Epithelial cell of umbilical artery (primary cell): ENCODE data around the gene DNAJB14. TPM values are rescaled to one million over a fixed set of nuclear protein-coding genes. Genes with fewer than 3 reads are reported as not detected.

Experiments
- total RNA-seq: library from RNA; depleted of rRNA; stranded (reverse); fragments of >200 nt; gene quantifications from 2 replicates; pipeline ENCODE4 v1.2.3, GENCODE V29; 2014

DNAJB14 gene
- total RNA-seq = 34.8 and 54.3 TPM in 2 replicates

GRCh38 chr4:99946356-99947189 lies at the start of gene DNAJB14:
DNAJB14 (minus strand) TSS chr4:99946618; CDS start chr4:99946571, 47 bp downstream.

GRCh38 chr4:99949999-99950912 lies 3.8 kb upstream of the DNAJB14 start, which contains the start of gene H2AZ1:
H2AZ1 (minus strand) TSS chr4:99950275; CDS start chr4:99950170, 105 bp downstream.

GRCh38 chr4:99894161-99894997 lies 52.0 kb downstream of the DNAJB14 start, which contains the start of gene LAMTOR3:
LAMTOR3 (minus strand) TSS chr4:99894427; CDS start chr4:99893963, 464 bp downstream.

Other genes starting within 250 kb of the DNAJB14 start
- gene DAPP1, start 129.8 kb downstream of the DNAJB14 start, total RNA-seq = not detected in 2 replicates
- 30.5 and 49.4 TPM in 2 replicates for gene LAMTOR3, start 52.2 kb downstream of the DNAJB14 start, total RNA-seq
- 938 and 1,106 TPM in 2 replicates for gene H2AZ1, start 3.7 kb upstream of the DNAJB14 start, total RNA-seq
- gene DDIT4L, start 243.8 kb upstream of the DNAJB14 start, total RNA-seq = 2.9 and 5.3 TPM in 2 replicates